ENCODE data around the gene FILIP1L. TPM values are rescaled to one million over a fixed set of nuclear protein-coding genes. Genes with fewer than 3 reads are reported as not detected.

The FILIP1L gene
- total and polyA plus RNA-seq, 2 donors from 2014 or later, result 5.5 to 25.5 TPM

- Histone ChIP-seq H3K4me1 (ENCODE audit: control insufficient read depth in 2 of 3, insufficient read depth in 2 of 3, low read depth in 1 of 3, low read length in 3 of 3) (peaks cover 0 to 5% (median 3%) of the 10 kb centered on the region in 3 donors), H3K27ac (ENCODE audit: low read depth in 2 of 2, low read length in 2 of 2) (no peak overlapping the region), H3K9ac (ENCODE audit: low read length in 3 of 3) (no peak overlapping the region), H3K9me3 (ENCODE audit: control insufficient read depth in 2 of 3, insufficient read depth in 1 of 3, low read length in 3 of 3) (no peaks in the 10 kb centered on the region), H3K27me3 (ENCODE audit: control insufficient read depth, insufficient read depth, low read length) (no peaks in the 10 kb centered on the region), H3K4me3 (ENCODE audit: low read length in 3 of 3) (no peak overlapping the region), H3K36me3 (ENCODE audit: control insufficient read depth in 2 of 3, insufficient read depth in 3 of 3, low read length in 3 of 3) (no peaks in the 10 kb centered on the region)
- intact Hi-C loops (cut with DNase I), result no loop called here
- FAIRE-seq (no peak), DNase-seq (no peak)
- TF ChIP-seq CTCF (IDR thresholded peaks at IDR 0.05; ENCODE audit: borderline replicate concordance, extremely low read depth, insufficient read depth), result no peak
Measured at GRCh38 chr3:99954914-99955644, 159.2 kb downstream of the FILIP1L start.

- intact Hi-C loops (cut with DNase I), result no loop called here
- TF ChIP-seq CTCF (IDR thresholded peaks at IDR 0.05; ENCODE audit: borderline replicate concordance, extremely low read depth, insufficient read depth), result no peak
- H3K36me3 ChIP-seq (ENCODE audit: control insufficient read depth in 2 of 3, insufficient read depth in 3 of 3, low read length in 3 of 3), result no peaks in the 10 kb centered on the region
- H3K4me1 ChIP-seq (ENCODE audit: control insufficient read depth in 2 of 3, insufficient read depth in 2 of 3, low read depth in 1 of 3, low read length in 3 of 3), result peaks cover 0 to 5% (median 3%) of the 10 kb centered on the region in 3 donors
- H3K27ac ChIP-seq (ENCODE audit: low read depth in 2 of 2, low read length in 2 of 2), result no peak overlapping the region
- DNase-seq (no peak), FAIRE-seq (no peak)
- no peaks in the 10 kb centered on the region for H3K27me3 ChIP-seq (ENCODE audit: control insufficient read depth, insufficient read depth, low read length)
- no peak overlapping the region for H3K9ac ChIP-seq (ENCODE audit: low read length in 3 of 3)
- no peaks in the 10 kb centered on the region for H3K9me3 ChIP-seq (ENCODE audit: control insufficient read depth in 2 of 3, insufficient read depth in 1 of 3, low read length in 3 of 3)
- H3K4me3 ChIP-seq (ENCODE audit: low read length in 3 of 3), result no peak overlapping the region
Measured at GRCh38 chr3:99953596-99953995, 160.7 kb downstream of the FILIP1L start.

- DNase-seq (no peak), FAIRE-seq (no peak)
- H3K4me3 ChIP-seq (ENCODE audit: low read length in 3 of 3), result no peak overlapping the region
- no peaks in the 10 kb centered on the region for H3K27me3 ChIP-seq (ENCODE audit: control insufficient read depth, insufficient read depth, low read length)
- no peaks in the 10 kb centered on the region for H3K36me3 ChIP-seq (ENCODE audit: control insufficient read depth in 2 of 3, insufficient read depth in 3 of 3, low read length in 3 of 3)
- intact Hi-C loops (cut with DNase I), result no loop called here
- no peak for TF ChIP-seq CTCF (IDR thresholded peaks at IDR 0.05; ENCODE audit: borderline replicate concordance, extremely low read depth, insufficient read depth)
- no peak overlapping the region for H3K9ac ChIP-seq (ENCODE audit: low read length in 3 of 3)
- H3K9me3 ChIP-seq (ENCODE audit: control insufficient read depth in 2 of 3, insufficient read depth in 1 of 3, low read length in 3 of 3), result no peaks in the 10 kb centered on the region
- H3K27ac ChIP-seq (ENCODE audit: low read depth in 2 of 2, low read length in 2 of 2), result no peak overlapping the region
- peaks cover 0 to 5% (median 0%) of the 10 kb centered on the region in 3 donors for H3K4me1 ChIP-seq (ENCODE audit: control insufficient read depth in 2 of 3, insufficient read depth in 2 of 3, low read depth in 1 of 3, low read length in 3 of 3)
Measured at GRCh38 chr3:99952306-99952705, 162.0 kb downstream of the FILIP1L start.
